HepG2 (cell line): ENCODE data around the gene VPS37D. TPM values are rescaled to one million over a fixed set of nuclear protein-coding genes. Genes with fewer than 3 reads are reported as not detected.
A peak's percentile ranks its signal among the peaks of the same experiment; 100 is the strongest.

Experiments
- AGO2 ChIP-seq: fragments of 200-400 bp; formaldehyde crosslinking; optimal IDR thresholded peaks from 2 replicates; pipeline ENCODE3; 2017; ENCODE audit warnings: mild to moderate bottlenecking, low read depth, low read length, moderate library complexity
- BCLAF1 ChIP-seq: fragments of 450-650 bp; IDR thresholded peaks from 2 replicates; pipeline ENCODE4 v1.6.1; 2017; ENCODE audit warnings: mild to moderate bottlenecking
- CCAR2 ChIP-seq: fragments of 200-400 bp; formaldehyde crosslinking; optimal IDR thresholded peaks from 2 replicates; pipeline ENCODE3; 2018; ENCODE audit warnings: low read depth, mild to moderate bottlenecking, low read length, moderate library complexity
- CEBPG ChIP-seq: IDR thresholded peaks from 2 replicates; pipeline ENCODE4 v1.6.1; 2016
- GZF1 ChIP-seq: sonication (generic); formaldehyde crosslinking; IDR thresholded peaks from 2 replicates; pipeline ENCODE4 v1.5.1; 2020; ENCODE audit warnings: mild to moderate bottlenecking, missing genetic modification reagents
- HHEX ChIP-seq: IDR thresholded peaks from 2 replicates; pipeline ENCODE4 v1.6.1; 2016; ENCODE audit warnings: control low read depth
- HMGXB4 ChIP-seq, 2 experiments: sonication (generic) in 1 of 2; formaldehyde crosslinking in 1 of 2; IDR thresholded peaks; 2 replicates each; pipeline versions ENCODE4 v1.4.0 to v1.6.1; 2018 to 2020; ENCODE audit warnings: missing genetic modification reagents in 2 of 2, borderline replicate concordance in 1 of 2, low read depth in 1 of 2, mild to moderate bottlenecking in 1 of 2, missing biosample characterization in 1 of 2
- MTF2 ChIP-seq: sonication (generic); formaldehyde crosslinking; IDR thresholded peaks from 2 replicates; pipeline ENCODE4 v1.5.0; 2020; ENCODE audit warnings: missing genetic modification reagents, borderline replicate concordance
- MYNN ChIP-seq: sonication (generic); formaldehyde crosslinking; IDR thresholded peaks from 2 replicates; pipeline ENCODE4 v1.4.0; 2020; ENCODE audit warnings: mild to moderate bottlenecking, low read depth, missing genetic modification reagents
- NR2F6 ChIP-seq, 2 experiments: IDR thresholded peaks; 2 replicates each; pipeline ENCODE4 v1.6.1; 2016; ENCODE audit warnings: antibody characterized with exemption in 1 of 2, mild to moderate bottlenecking in 1 of 2
- PATZ1 ChIP-seq: sonication (generic); formaldehyde crosslinking; IDR thresholded peaks from 2 replicates; pipeline ENCODE4 v1.4.0; 2020; ENCODE audit warnings: missing genetic modification reagents
- RARA ChIP-seq: IDR thresholded peaks from 2 replicates; pipeline ENCODE4 v1.6.1; 2016; ENCODE audit warnings: missing genetic modification reagents, missing compliant biosample characterization
- SETDB1 ChIP-seq: sonication (generic); formaldehyde crosslinking; IDR thresholded peaks from 2 replicates; pipeline ENCODE4 v1.5.1; 2020; ENCODE audit warnings: missing genetic modification reagents, mild to moderate bottlenecking, borderline replicate concordance
- SRSF9 ChIP-seq: fragments of 200-400 bp; formaldehyde crosslinking; IDR thresholded peaks from 2 replicates; pipeline ENCODE4 v1.6.1; 2018; ENCODE audit warnings: borderline replicate concordance, mild to moderate bottlenecking, low read depth, low read length; ENCODE audit not compliant: insufficient read depth, poor library complexity, severe bottlenecking
- ZIK1 ChIP-seq: sonication (generic); formaldehyde crosslinking; IDR thresholded peaks from 2 replicates; pipeline ENCODE4 v1.5.0; 2020; ENCODE audit warnings: mild to moderate bottlenecking, low read depth, missing genetic modification reagents, borderline replicate concordance
- ZNF121 ChIP-seq: sonication (generic); formaldehyde crosslinking; IDR thresholded peaks from 2 replicates; pipeline ENCODE4 v1.5.0; 2020; ENCODE audit warnings: mild to moderate bottlenecking, missing genetic modification reagents
- ZNF256 ChIP-seq: sonication (generic); formaldehyde crosslinking; conservative IDR thresholded peaks from 2 replicates; pipeline ENCODE4 v1.4.0; 2020; ENCODE audit warnings: missing genetic modification reagents
- ZNF317 ChIP-seq: sonication (generic); formaldehyde crosslinking; IDR thresholded peaks from 2 replicates; pipeline ENCODE4 v1.5.0; 2020; ENCODE audit warnings: mild to moderate bottlenecking, missing genetic modification reagents
- ZNF468 ChIP-seq: sonication (generic); formaldehyde crosslinking; IDR thresholded peaks from 2 replicates; pipeline ENCODE4 v1.8.0; 2022; ENCODE audit warnings: mild to moderate bottlenecking, moderate library complexity, missing genetic modification reagents
- ZNF501 ChIP-seq: sonication (generic); formaldehyde crosslinking; IDR thresholded peaks from 2 replicates; pipeline ENCODE4 v1.5.1; 2020; ENCODE audit warnings: mild to moderate bottlenecking, moderate library complexity, missing genetic modification reagents
- ZNF674 ChIP-seq: sonication (generic); formaldehyde crosslinking; IDR thresholded peaks from 2 replicates; pipeline ENCODE4 v1.5.0; 2020; ENCODE audit warnings: low read depth, mild to moderate bottlenecking, missing genetic modification reagents
- ZNF772 ChIP-seq: sonication (generic); formaldehyde crosslinking; IDR thresholded peaks from 2 replicates; pipeline ENCODE4 v1.5.0; 2020; ENCODE audit warnings: mild to moderate bottlenecking, missing genetic modification reagents
- ZNF891 ChIP-seq: sonication (generic); formaldehyde crosslinking; IDR thresholded peaks from 2 replicates; pipeline ENCODE4 v1.5.0; 2020; ENCODE audit warnings: mild to moderate bottlenecking, missing genetic modification reagents
- polyA plus RNA-seq, 8 experiments: library from polyadenylated mRNA; depleted of rRNA in 3 of 8; stranded (reverse) in 7 of 8; unstranded in 1 of 8; fragments of >200 nt; fragmentation: Illumina TruSeq in 4 of 8; extraction: Trizol in 4 of 8; gene quantifications; 2 replicates each; pipeline versions ENCODE4 v1.2.1 to v1.2.3, GENCODE V29; 2011 to 2016; ENCODE audit warnings: low read depth in 4 of 8, missing spikeins in 1 of 8, mixed read lengths in 1 of 8; ENCODE audit not compliant: insufficient read depth in 1 of 8
- total RNA-seq, 5 experiments: library from RNA; depleted of rRNA; stranded (reverse); fragments of >200 nt; fragmentation: Illumina TruSeq; extraction: Trizol; gene quantifications; 2 replicates each; pipeline ENCODE4 v1.2.3, GENCODE V29; 2016; ENCODE audit warnings: low read depth in 1 of 5

Gene VPS37D
- total and polyA plus RNA-seq, 2 of the 13 experiments (the other 11 are each of a cell fraction or from before 2014, with no cell fraction given): 3.8 to 6.3 TPM

- TF ChIP-seq SRSF9 (no peak), ZIK1 (no peak; the same call in 1 of the 2 replicates), ZNF501 (CRISPR knock-in tag) (peak; percentile 90), ZNF674 (0 out of 2 replicates have a peak, but pooled peaks have one; percentile 49), PATZ1 (no peak), BCLAF1 (no peak), HHEX (CRISPR knock-in tag) (no peak), AGO2 (peak; percentile 94), ZNF772 (CRISPR knock-in tag) (peak; percentile 49; the same call in 1 of the 2 replicates), RARA (peak; percentile 9; the same call in 1 of the 2 replicates), ZNF317 (CRISPR knock-in tag) (no peak), ZNF891 (peak; percentile 35; the same call in 1 of the 2 replicates), MYNN (CRISPR knock-in tag) (no peak), ZNF256 (no peak), ZNF121 (CRISPR knock-in tag) (no peak), ZNF468 (CRISPR knock-in tag) (no peak), SETDB1 (CRISPR knock-in tag) (no peak), CCAR2 (no peak), GZF1 (CRISPR knock-in tag) (no peak), HMGXB4 (CRISPR knock-in tag; IDR thresholded peaks at IDR 0.05; ENCODE audit: borderline replicate concordance in 1 of 2, low read depth in 1 of 2) (peak; percentile 64 to 70; a peak in 3 of 4 replicates), MTF2 (CRISPR knock-in tag) (no peak), NR2F6 (IDR thresholded peaks at IDR 0.05) (no peak), NR2F6 (CRISPR knock-in tag; IDR thresholded peaks at IDR 0.05) (no peak), CEBPG (CRISPR knock-in tag) (no peak; the same call in 1 of the 2 replicates)
Observed at GRCh38 chr7:73623798-73624668, 43.6 kb upstream of the VPS37D start, which contains the start of gene MLXIPL (continued).
